HepG2 (cell line): ENCODE results near the gene TMEM107. TPM values are rescaled to one million over a fixed set of nuclear protein-coding genes. Genes with fewer than 3 reads are reported as not detected.

Source experiments
- ATAC-seq: fragments of 200-7000 bp; cut with Tn5 transposase; 3 replicates; pipeline ENCODE4 v1.9.1; 2020; ENCODE audit warnings: mild to moderate bottlenecking, moderate library complexity
- BruUV-seq: library from RNA; stranded (reverse); fragments of 400-500 nt; replicated peaks from 2 replicates; lab custom pipeline; 2021; lab: Mats Ljungman, UMichigan
- CTCF ChIA-PET: fragments of 300-600 bp; formaldehyde crosslinking; extraction: SDS; loops from one replicate; lab custom pipeline; 2021; ENCODE audit warnings: low total read pairs, inconsistent platforms, low intra/inter-chr PET ratio; lab: Yijun Ruan, JAX
- POLR2A ChIA-PET: fragments of 350-600 bp; sonication (Branson Sonifier 250); formaldehyde crosslinking; loops from one replicate; lab custom pipeline; 2020; ENCODE audit warnings: antibody characterized with exemption, inconsistent platforms; lab: Yijun Ruan, JAX
- DNase-seq: peaks from one replicate; pipeline ENCODE4 v3.0.0-alpha.2; 2015; ENCODE audit warnings: low spot score
- FAIRE-seq: peaks from 3 replicates; lab custom pipeline; 2011; peaks lifted over from hg19 to GRCh38; lab: Jason Lieb, UNC
- H2AFZ ChIP-seq: one replicate; pipeline ENCODE4 v1.6.1; 2011; ENCODE audit warnings: low read length, inconsistent platforms
- H3K27ac ChIP-seq: fragments of 300-600 bp; 3 replicates; pipeline ENCODE4 v1.8.0; 2011; ENCODE audit warnings: mixed run types, mild to moderate bottlenecking, mixed read lengths, low read length, inconsistent platforms; ENCODE audit not compliant: insufficient read depth; ENCODE audit errors: extremely low read length
- H3K27me3 ChIP-seq, 2 experiments: fragments of 200-600 bp in 1 of 2; 2 replicates in 1 of 2; 3 replicates in 1 of 2; pipeline versions ENCODE4 v1.6.0 to v1.8.0; 2011; ENCODE audit warnings: low read length in 2 of 2, mild to moderate bottlenecking in 2 of 2, moderate library complexity in 2 of 2, inconsistent platforms in 1 of 2; ENCODE audit not compliant: insufficient read depth in 2 of 2, control insufficient read depth in 1 of 2
- H3K36me3 ChIP-seq, 2 experiments: fragments of 200-600 bp in 1 of 2; replicated peaks in 1 of 2; 2 replicates in 1 of 2; 3 replicates in 1 of 2; pipeline versions ENCODE4 v1.5.1 to v1.8.0; 2011; ENCODE audit warnings: low read length in 2 of 2, inconsistent platforms in 1 of 2; ENCODE audit not compliant: insufficient read depth in 2 of 2, control insufficient read depth in 1 of 2
- H3K4me1 ChIP-seq: 2 replicates; pipeline ENCODE4 v1.5.1; 2012; ENCODE audit warnings: low read length, inconsistent platforms; ENCODE audit not compliant: insufficient read depth
- H3K4me2 ChIP-seq: 2 replicates; pipeline ENCODE4 v1.6.0; 2011; ENCODE audit warnings: low read depth, low read length, inconsistent platforms
- H3K4me3 ChIP-seq, 3 experiments: fragments of 200-600 bp in 1 of 3; sonication (generic), shearing (Covaris generic) in 1 of 3; replicated peaks in 1 of 3; 2 replicates each; pipeline ENCODE4 v1.5.1; 2011 to 2016; ENCODE audit warnings: low read length in 3 of 3, inconsistent platforms in 2 of 3, low read depth in 2 of 3, mild to moderate bottlenecking in 2 of 3, control low read depth in 1 of 3, mixed read lengths in 1 of 3; ENCODE audit not compliant: insufficient read depth in 1 of 3
- H3K79me2 ChIP-seq: one replicate; pipeline ENCODE4 v1.6.1; 2011; ENCODE audit warnings: low read length, inconsistent platforms; ENCODE audit not compliant: insufficient read depth
- H3K9ac ChIP-seq: 2 replicates; pipeline ENCODE4 v1.6.0; 2011; ENCODE audit warnings: mild to moderate bottlenecking, low read depth, low read length, inconsistent platforms; ENCODE audit not compliant: insufficient read depth
- H3K9me3 ChIP-seq: 2 replicates; pipeline ENCODE4 v1.5.1; 2012; ENCODE audit warnings: mild to moderate bottlenecking, low read length
- H4K20me1 ChIP-seq: 2 replicates; pipeline ENCODE4 v1.6.0; 2011; ENCODE audit warnings: inconsistent platforms, mild to moderate bottlenecking, low read length, moderate library complexity; ENCODE audit not compliant: insufficient read depth
- CHD2 ChIP-seq: IDR thresholded peaks from 2 replicates; pipeline ENCODE4 v1.6.1; 2011; ENCODE audit warnings: low read depth, low read length, improper control_type of control experiment
- DPF2 ChIP-seq: sonication (generic); formaldehyde crosslinking; IDR thresholded peaks from 2 replicates; pipeline ENCODE4 v1.4.0; 2020; ENCODE audit warnings: mild to moderate bottlenecking, low read depth, missing genetic modification reagents, borderline replicate concordance
- GATA4 ChIP-seq: sonication (generic); IDR thresholded peaks from 2 replicates; pipeline ENCODE4 v1.6.1; 2016; ENCODE audit warnings: antibody characterized with exemption, low read depth, borderline replicate concordance
- KDM6A ChIP-seq: IDR thresholded peaks from 2 replicates; pipeline ENCODE4 v1.6.1; 2016; ENCODE audit warnings: low read depth
- RCOR2 ChIP-seq: IDR thresholded peaks from 2 replicates; pipeline ENCODE4 v1.6.1; 2016; ENCODE audit warnings: missing biosample characterization, missing genetic modification reagents
- SIX1 ChIP-seq: sonication (generic); formaldehyde crosslinking; IDR thresholded peaks from 2 replicates; pipeline ENCODE4 v1.4.0; 2020; ENCODE audit warnings: missing genetic modification reagents, borderline replicate concordance
- SNAPC2 ChIP-seq: sonication (generic); formaldehyde crosslinking; IDR thresholded peaks from 2 replicates; pipeline ENCODE4 v1.8.1; 2022; ENCODE audit warnings: mild to moderate bottlenecking, missing genetic modification reagents
- SOX13 ChIP-seq, 3 experiments: fragments of 450-650 bp in 1 of 3; sonication (generic) in 1 of 3; formaldehyde crosslinking in 1 of 3; IDR thresholded peaks in 2 of 3; conservative IDR thresholded peaks in 1 of 3; 2 replicates each; pipeline versions ENCODE4 v1.5.0 to v1.6.1; 2016 to 2020; ENCODE audit warnings: antibody characterized with exemption in 1 of 3, mild to moderate bottlenecking in 1 of 3, missing compliant biosample characterization in 1 of 3, missing genetic modification reagents in 1 of 3, moderate library complexity in 1 of 3
- ZFP1 ChIP-seq: IDR thresholded peaks from 2 replicates; pipeline ENCODE4 v1.6.1; 2016
- ZKSCAN8 ChIP-seq: IDR thresholded peaks from 2 replicates; pipeline ENCODE4 v1.6.1; 2016; ENCODE audit warnings: borderline replicate concordance, missing genetic modification reagents, missing compliant biosample characterization
- ZNF253 ChIP-seq: sonication (generic); formaldehyde crosslinking; IDR thresholded peaks from 2 replicates; pipeline ENCODE4 v1.8.0; 2022; ENCODE audit warnings: mild to moderate bottlenecking, missing genetic modification reagents, borderline replicate concordance
- ZNF782 ChIP-seq: sonication (generic); formaldehyde crosslinking; IDR thresholded peaks from 2 replicates; pipeline ENCODE4 v1.4.0; 2020; ENCODE audit warnings: missing genetic modification reagents, mild to moderate bottlenecking, borderline replicate concordance
- ZNF788 ChIP-seq: sonication (generic); formaldehyde crosslinking; IDR thresholded peaks from 2 replicates; pipeline ENCODE4 v1.5.0; 2020; ENCODE audit warnings: mild to moderate bottlenecking, missing genetic modification reagents, borderline replicate concordance
- ZNF883 ChIP-seq: sonication (generic); formaldehyde crosslinking; IDR thresholded peaks from 2 replicates; pipeline ENCODE4 v1.5.1; 2020; ENCODE audit warnings: mild to moderate bottlenecking, missing genetic modification reagents; ENCODE audit errors: not compliant biosample characterization
- WGBS: methylation state at CpG from one replicate; pipeline ENCODE4 v1.1.6; 2017; ENCODE audit warnings: low lambda C conversion rate; 5-methylcytosine and 5-hydroxymethylcytosine counted together
- in situ Hi-C: cut with HindIII; loops from 2 replicates; pipeline ENCODE4 v1.10.0; 2017; ENCODE audit warnings: low pct_unique_long_range_greater_than_20kb; ENCODE audit not compliant: extremely low pct_ligation_motif_present
- intact Hi-C: fragments of 100-400 bp; cut with micrococcal nuclease; formaldehyde crosslinking; loops from one replicate; pipeline ENCODE4 v1.10.0; 2022; ENCODE audit not compliant: unreplicated experiment
- polyA plus RNA-seq, 8 experiments: library from polyadenylated mRNA; depleted of rRNA in 3 of 8; stranded (reverse) in 7 of 8; unstranded in 1 of 8; fragments of >200 nt; fragmentation: Illumina TruSeq in 4 of 8; extraction: Trizol in 4 of 8; gene quantifications; 2 replicates each; pipeline versions ENCODE4 v1.2.1 to v1.2.3, GENCODE V29; 2011 to 2016; ENCODE audit warnings: low read depth in 4 of 8, missing spikeins in 1 of 8, mixed read lengths in 1 of 8; ENCODE audit not compliant: insufficient read depth in 1 of 8
- total RNA-seq, 5 experiments: library from RNA; depleted of rRNA; stranded (reverse); fragments of >200 nt; fragmentation: Illumina TruSeq; extraction: Trizol; gene quantifications; 2 replicates each; pipeline ENCODE4 v1.2.3, GENCODE V29; 2016; ENCODE audit warnings: low read depth in 1 of 5
- TF ChIP-seq, protein P1 (sequence below): sonication (generic); formaldehyde crosslinking; IDR thresholded peaks from 2 replicates; pipeline ENCODE4 v1.4.0; 2020; ENCODE audit warnings: missing genetic modification reagents, borderline replicate concordance
- TF ChIP-seq, protein P2 (sequence below): sonication (generic); formaldehyde crosslinking; IDR thresholded peaks from 2 replicates; pipeline ENCODE4 v1.4.0; 2020; ENCODE audit warnings: missing genetic modification reagents
- TF ChIP-seq, protein P3 (sequence below): sonication (generic); formaldehyde crosslinking; IDR thresholded peaks from 2 replicates; pipeline ENCODE4 v1.8.1; 2023; ENCODE audit warnings: mild to moderate bottlenecking, missing genetic modification reagents

Gene TMEM107
- total and polyA plus RNA-seq, 2 of the 13 experiments (the other 11 are each of a cell fraction or from before 2014, with no cell fraction given), result 7.2 to 15.3 TPM

DNA sequence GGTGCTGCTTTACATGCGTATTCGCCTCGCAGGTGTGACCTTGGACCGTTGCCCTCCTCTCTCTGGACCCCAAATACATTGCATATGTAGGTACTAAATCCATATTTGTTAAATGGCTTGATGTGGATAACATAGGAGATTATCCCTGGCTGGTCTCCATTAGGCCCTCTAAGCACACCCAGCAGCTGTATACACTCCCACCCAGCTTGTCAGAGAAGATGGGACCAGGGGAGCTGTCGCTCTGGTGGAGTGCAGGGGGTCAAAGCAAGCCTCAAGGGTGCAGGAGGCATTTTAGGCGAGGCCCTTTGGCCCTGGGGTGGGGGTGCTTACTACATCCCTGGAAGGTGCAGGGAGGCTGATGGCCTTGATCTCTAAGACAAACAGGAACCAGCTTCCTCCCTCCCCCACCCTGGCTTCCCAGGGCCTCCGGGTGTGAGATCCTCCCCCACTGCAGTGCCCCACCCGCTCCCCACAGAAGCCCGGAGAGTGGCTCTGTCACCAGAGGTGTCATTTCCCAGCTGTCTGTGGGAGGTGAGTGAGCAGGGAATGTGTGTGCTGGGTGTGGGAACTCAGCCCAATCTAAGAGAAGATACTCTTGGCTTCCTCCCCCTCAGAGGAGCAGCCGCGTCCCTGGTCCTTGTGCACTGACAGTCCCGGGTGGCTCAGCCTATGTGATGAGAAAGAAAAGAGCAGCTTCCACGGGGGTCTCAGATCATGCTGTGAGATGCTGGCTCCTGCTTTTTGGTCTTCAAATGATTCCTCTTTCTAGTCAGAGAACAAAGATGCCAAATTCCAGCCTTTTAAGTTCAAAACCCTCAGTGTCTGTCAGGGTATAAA is 12.0 kb downstream of the TMEM107 start:
- peak overlapping the region; percentile 80 for H3K9ac ChIP-seq
- H3K4me1 ChIP-seq, result peaks cover 60% of the 10 kb centered on the region
- H3K27ac ChIP-seq, result peak overlapping the region; percentile 95
- H4K20me1 ChIP-seq, result no peaks in the 10 kb centered on the region
- ChIA-PET CTCF (interaction anchor here (0.7 to 0.9 kb wide), 2 partner anchors 25 to 70 kb away, joined by 3 read pairs; no protein-coding TSS in a partner anchor), POLR2A (interaction anchor here (0.7 to 2.6 kb wide), 15 partner anchors 9 to 131 kb away, joined by 3 to 149 read pairs (median 5); partner anchors contain the start of genes BORCS6, RANGRF, SLC25A35 and TMEM107)
- DNase-seq (no peak), ATAC-seq (peak; percentile 78), FAIRE-seq (peak; percentile 56)
- no peaks in the 10 kb centered on the region; a peak in 1 of 5 replicates for H3K27me3 ChIP-seq
- in situ Hi-C loops (no loop called here), intact Hi-C loops (no loop called here)
- no TSS peak for BruUV-seq
- WGBS, result 0% methylated on average over 4 of the region's 13 CpGs
- H3K36me3 ChIP-seq, result peaks cover 1 to 7% of the 10 kb centered on the region in 2 experiments; a peak in 3 of 5 replicates
- H3K4me2 ChIP-seq, result peak overlapping the region; percentile 91
- H3K4me3 ChIP-seq, result peak overlapping the region; percentile 92 to 99 (median 98)
- H3K9me3 ChIP-seq, result no peaks in the 10 kb centered on the region
- H3K79me2 ChIP-seq, result peaks cover 18% of the 10 kb centered on the region
- H2AFZ ChIP-seq, result no peak overlapping the region
- 0 out of 2 replicates have a peak, but pooled peaks have one; percentile 35 for TF ChIP-seq DPF2
- 0 out of 2 replicates have a peak, but pooled peaks have one; percentile 33 for TF ChIP-seq ZNF782 (CRISPR knock-in tag)
- TF ChIP-seq, protein P1, sequence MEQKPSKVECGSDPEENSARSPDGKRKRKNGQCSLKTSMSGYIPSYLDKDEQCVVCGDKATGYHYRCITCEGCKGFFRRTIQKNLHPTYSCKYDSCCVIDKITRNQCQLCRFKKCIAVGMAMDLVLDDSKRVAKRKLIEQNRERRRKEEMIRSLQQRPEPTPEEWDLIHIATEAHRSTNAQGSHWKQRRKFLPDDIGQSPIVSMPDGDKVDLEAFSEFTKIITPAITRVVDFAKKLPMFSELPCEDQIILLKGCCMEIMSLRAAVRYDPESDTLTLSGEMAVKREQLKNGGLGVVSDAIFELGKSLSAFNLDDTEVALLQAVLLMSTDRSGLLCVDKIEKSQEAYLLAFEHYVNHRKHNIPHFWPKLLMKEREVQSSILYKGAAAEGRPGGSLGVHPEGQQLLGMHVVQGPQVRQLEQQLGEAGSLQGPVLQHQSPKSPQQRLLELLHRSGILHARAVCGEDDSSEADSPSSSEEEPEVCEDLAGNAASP, result no peak; the same call in 1 of the 2 replicates
- TF ChIP-seq, protein P2, sequence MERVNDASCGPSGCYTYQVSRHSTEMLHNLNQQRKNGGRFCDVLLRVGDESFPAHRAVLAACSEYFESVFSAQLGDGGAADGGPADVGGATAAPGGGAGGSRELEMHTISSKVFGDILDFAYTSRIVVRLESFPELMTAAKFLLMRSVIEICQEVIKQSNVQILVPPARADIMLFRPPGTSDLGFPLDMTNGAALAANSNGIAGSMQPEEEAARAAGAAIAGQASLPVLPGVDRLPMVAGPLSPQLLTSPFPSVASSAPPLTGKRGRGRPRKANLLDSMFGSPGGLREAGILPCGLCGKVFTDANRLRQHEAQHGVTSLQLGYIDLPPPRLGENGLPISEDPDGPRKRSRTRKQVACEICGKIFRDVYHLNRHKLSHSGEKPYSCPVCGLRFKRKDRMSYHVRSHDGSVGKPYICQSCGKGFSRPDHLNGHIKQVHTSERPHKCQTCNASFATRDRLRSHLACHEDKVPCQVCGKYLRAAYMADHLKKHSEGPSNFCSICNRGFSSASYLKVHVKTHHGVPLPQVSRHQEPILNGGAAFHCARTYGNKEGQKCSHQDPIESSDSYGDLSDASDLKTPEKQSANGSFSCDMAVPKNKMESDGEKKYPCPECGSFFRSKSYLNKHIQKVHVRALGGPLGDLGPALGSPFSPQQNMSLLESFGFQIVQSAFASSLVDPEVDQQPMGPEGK (CRISPR knock-in tag), result peak; percentile 94
- no peak for TF ChIP-seq SOX13 (IDR thresholded peaks at IDR 0.05)
- TF ChIP-seq SOX13 (CRISPR knock-in tag; conservative IDR thresholded peaks at IDR 0.05 in 1 of 2, IDR thresholded peaks at IDR 0.05 in 1 of 2), result peak in 1 of 2 experiments; percentile 58; a peak in 2 of 4 replicates
- TF ChIP-seq GATA4, result no peak
- 0 out of 2 replicates have a peak, but pooled peaks have one; percentile 17 for TF ChIP-seq ZFP1
- TF ChIP-seq ZNF253 (CRISPR knock-in tag), result no peak
- peak; percentile 75 for TF ChIP-seq KDM6A (CRISPR knock-in tag)
- no peak for TF ChIP-seq SNAPC2 (CRISPR knock-in tag)
- TF ChIP-seq ZNF788 (CRISPR knock-in tag), result peak; percentile 50; the same call in 1 of the 2 replicates
- no peak for TF ChIP-seq CHD2
- no peak for TF ChIP-seq SIX1
- TF ChIP-seq ZKSCAN8 (CRISPR knock-in tag), result 0 out of 2 replicates have a peak, but pooled peaks have one; percentile 5
- TF ChIP-seq RCOR2 (CRISPR knock-in tag), result 0 out of 2 replicates have a peak, but pooled peaks have one; percentile 19
- TF ChIP-seq, protein P3, sequence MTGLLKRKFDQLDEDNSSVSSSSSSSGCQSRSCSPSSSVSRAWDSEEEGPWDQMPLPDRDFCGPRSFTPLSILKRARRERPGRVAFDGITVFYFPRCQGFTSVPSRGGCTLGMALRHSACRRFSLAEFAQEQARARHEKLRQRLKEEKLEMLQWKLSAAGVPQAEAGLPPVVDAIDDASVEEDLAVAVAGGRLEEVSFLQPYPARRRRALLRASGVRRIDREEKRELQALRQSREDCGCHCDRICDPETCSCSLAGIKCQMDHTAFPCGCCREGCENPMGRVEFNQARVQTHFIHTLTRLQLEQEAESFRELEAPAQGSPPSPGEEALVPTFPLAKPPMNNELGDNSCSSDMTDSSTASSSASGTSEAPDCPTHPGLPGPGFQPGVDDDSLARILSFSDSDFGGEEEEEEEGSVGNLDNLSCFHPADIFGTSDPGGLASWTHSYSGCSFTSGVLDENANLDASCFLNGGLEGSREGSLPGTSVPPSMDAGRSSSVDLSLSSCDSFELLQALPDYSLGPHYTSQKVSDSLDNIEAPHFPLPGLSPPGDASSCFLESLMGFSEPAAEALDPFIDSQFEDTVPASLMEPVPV (CRISPR knock-in tag), result 0 out of 2 replicates have a peak, but pooled peaks have one; percentile 24
- TF ChIP-seq ZNF883 (CRISPR knock-in tag), result no peak
